Upper lobe of left lung (tissue), 4 donors: Measurements from ENCODE around the gene PHF23.

Experiments used
- CTCF ChIP-seq, 6 experiments: fragments of 450-650 bp in 4 of 6; fragments of 200-600 bp in 2 of 6; sonication (generic) in 2 of 6; IDR thresholded peaks; one replicate each; pipeline ENCODE4 v1.5.1; 2016 to 2019; ENCODE audit warnings: antibody characterized with exemption in 6 of 6
- EP300 ChIP-seq, 4 donors: sonication (generic); formaldehyde crosslinking; IDR thresholded peaks; one replicate each; pipeline ENCODE4 v1.5.1; 2017; ENCODE audit warnings: antibody characterized with exemption in 4 of 4, control low read depth in 2 of 4
- POLR2A ChIP-seq, 4 donors: fragments of 450-650 bp; IDR thresholded peaks; one replicate each; pipeline ENCODE4 v1.5.1; 2016 to 2017; ENCODE audit warnings: antibody characterized with exemption in 4 of 4, mild to moderate bottlenecking in 2 of 4

GRCh38 chr17:7218166-7218565 is 21.1 kb downstream of the PHF23 start:
- no peak for TF ChIP-seq POLR2A (IDR thresholded peaks at IDR 0.05)
- TF ChIP-seq CTCF (IDR thresholded peaks at IDR 0.05): no peak
- TF ChIP-seq EP300 (IDR thresholded peaks at IDR 0.05): no peak
